Urothelium cell line (cell line): ENCODE results near the gene PNPLA8.
"Not testable (repeated sequence)": the region's sequence is repeated elsewhere in the genome, so short reads cannot be mapped to it uniquely, and the experiment has no call there.

ENCODE experiments used
- DNase-seq: peaks from one replicate; pipeline ENCODE4 v3.0.0; 2011; ENCODE audit warnings: low spot score, mixed read lengths
- FAIRE-seq: peaks from 2 replicates; lab custom pipeline; 2011; peaks lifted over from hg19 to GRCh38; lab: Jason Lieb, UNC

Gene PNPLA8

DNA sequence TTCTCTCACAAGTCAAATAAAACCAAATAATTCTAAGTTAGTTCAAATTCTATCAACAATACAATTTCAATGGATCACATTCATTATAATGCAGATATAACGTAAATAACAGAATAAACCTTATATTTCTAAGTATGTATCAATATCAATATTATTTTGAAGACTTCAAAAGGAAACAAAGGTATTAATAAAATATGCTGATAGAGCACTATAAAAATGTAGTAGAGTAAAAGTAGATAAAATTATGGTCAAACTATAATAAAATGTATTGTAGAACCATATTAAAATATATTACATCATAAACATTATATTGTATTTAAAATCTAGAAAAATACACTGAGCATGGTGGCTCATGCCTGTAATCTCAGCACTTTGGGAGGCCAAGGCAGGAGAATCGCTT, 46.2 kb downstream of the PNPLA8 start:
- no peak for FAIRE-seq
- DNase-seq, result no peak

- FAIRE-seq, result no peak
These were observed 46.8 kb downstream of the PNPLA8 start for GRCh38 chr7:108479118-108479517.

DNA sequence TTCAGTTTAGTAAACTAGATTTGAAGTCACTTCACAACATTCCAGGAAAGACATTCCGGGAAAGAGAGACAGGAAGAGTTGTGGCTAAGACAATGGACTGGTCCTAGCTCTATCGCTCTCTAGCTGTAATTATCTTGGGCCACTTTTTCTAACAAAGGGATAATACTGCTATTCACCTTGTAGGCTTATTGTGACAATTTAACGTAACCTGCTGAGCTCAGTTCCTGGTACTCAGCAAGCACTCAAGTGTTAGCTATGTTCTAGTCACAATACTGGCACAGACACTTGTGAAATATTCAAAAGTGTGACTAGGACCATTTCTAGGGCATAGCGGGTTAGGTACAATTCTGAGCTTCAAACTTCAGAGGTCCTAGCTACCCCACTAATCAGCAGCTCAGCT, 57.7 kb downstream of the PNPLA8 start:
- FAIRE-seq (no peak), DNase-seq (no peak)

More at GRCh38 chr7:108479118-108479517, 46.8 kb downstream of the PNPLA8 start:
- DNase-seq, result no peak

GRCh38 chr7:108467391-108467790, 58.5 kb downstream of the PNPLA8 start:
- FAIRE-seq (no peak), DNase-seq (no peak)

- FAIRE-seq, DNase-seq: not testable (repeated sequence)
These were observed 59.6 kb downstream of the PNPLA8 start for GRCh38 chr7:108466322-108466721.

DNA sequence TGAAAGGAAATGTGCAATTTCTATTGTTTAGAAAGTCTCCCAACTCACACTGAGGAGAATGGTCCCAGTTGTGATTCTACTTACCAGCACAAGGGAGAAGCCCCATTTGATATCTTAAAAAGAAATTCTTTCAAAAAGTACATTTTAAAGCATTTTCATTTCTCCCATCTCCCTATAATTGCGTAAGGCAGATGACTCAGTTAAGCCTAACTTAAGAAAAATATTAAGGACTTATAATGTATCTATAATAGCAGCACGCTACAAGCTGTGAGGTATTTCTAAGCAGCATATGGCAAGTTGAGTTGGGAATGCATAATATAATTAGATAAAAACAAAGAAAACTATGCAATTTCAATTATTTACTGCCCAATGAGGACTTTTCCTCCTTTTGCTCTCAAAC, 61.2 kb downstream of the PNPLA8 start:
- no peak for FAIRE-seq

DNA sequence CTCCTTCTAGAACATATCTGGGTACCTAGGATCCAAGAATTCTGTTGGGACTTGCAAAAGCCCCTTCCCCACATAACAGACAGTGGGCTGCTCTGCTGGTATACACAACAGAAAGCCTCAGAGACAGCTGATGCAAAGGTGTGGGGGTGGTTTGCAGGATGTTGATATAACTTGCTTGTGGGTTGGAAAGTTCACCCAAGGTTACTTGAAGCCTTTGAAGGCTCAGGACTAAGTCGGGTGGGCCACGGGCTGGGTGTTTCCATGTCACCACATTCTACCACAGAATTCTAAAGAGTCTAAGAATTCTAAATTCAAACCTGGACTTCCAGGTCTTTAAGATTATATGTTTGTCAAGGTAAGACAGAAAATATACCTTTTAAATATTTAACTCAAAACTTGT, 62.3 kb downstream of the PNPLA8 start:
- DNase-seq (no peak), FAIRE-seq (no peak)

More for the DNA sequence above, 61.2 kb downstream of the PNPLA8 start:
- no peak for DNase-seq

DNA sequence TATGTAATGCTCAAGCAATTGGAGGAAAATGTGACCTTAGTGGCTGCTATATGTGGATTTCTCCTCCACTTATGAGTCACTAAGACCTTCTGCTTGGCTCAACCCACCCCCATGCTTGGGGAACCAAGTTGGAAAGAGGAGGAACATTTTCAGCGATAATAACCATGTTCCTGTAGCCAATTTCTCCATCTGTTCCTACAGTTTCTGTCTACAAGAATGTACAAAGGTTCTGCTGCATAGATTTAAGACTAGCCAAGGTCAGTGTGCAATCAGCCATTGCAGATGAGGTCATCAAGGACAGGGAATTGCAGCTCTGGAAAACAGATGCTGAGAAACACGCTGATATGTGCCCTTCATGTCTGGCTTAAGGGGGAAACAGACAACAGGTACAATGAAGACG, 64.1 kb downstream of the PNPLA8 start:
- FAIRE-seq (no peak), DNase-seq (no peak)

DNA sequence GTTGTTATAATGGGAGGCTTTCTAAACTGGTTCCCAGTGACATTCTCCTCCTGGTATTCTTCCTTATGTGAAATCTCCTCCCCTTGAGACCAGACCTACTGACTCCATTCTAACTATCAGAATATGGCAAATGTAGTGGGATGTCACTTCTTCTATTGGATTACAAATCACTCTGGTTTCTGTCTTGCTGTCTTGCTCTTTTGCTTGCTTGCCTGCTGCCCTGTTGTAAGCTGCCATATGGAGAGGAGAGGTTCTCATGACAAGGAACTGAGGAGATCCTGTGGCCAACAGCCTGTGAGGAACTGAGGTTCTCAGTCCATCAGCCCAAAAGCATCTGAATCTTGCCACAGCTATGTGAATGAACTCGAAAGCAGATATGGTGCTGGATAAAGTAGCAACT, 65.0 kb downstream of the PNPLA8 start:
- FAIRE-seq (no peak), DNase-seq (no peak)

GRCh38 chr7:108459922-108460551, 65.9 kb downstream of the PNPLA8 start:
- FAIRE-seq, result no peak
- peak; percentile 56 for DNase-seq

- no peak for FAIRE-seq
- DNase-seq, result no peak
These were observed 68.1 kb downstream of the PNPLA8 start for GRCh38 chr7:108457871-108458270.

GRCh38 chr7:108456845-108457540, 68.9 kb downstream of the PNPLA8 start:
- DNase-seq (no peak), FAIRE-seq (no peak)

DNA sequence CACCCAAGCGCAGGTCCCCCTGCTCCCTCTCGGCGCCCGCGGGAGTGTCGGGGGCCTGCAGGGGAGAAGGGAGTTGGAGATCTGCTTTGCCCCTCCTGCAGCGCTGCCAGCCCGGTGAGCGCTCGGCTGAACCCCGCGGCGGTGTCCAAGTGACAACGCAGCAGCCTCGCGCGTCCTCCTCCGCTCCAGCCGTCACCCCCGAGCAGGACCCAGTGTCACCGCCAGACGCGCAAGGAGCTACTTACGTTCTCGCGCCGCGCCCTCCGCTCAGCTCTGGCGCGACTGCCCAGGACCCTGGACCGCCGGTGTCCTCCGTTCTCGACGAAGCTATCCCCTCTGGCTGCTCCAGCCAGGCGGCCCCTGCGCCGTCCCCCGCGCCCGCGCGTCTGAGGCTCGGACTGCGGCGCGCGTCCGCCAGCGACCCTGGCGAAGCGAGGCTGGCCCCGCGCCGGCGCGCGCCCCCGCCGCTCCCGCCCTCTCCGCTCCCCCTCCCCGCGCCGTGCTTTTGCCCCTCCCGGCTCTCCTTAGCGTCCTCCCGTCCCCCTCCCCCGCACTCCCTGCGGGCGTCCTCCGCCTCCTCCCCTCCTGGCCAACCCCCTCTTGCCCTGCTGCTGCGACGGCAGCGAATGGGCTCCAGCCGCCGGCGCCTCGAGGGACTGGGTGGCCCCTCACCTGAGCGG, 69.8 kb downstream of the PNPLA8 start, which contains the start of gene NRCAM:
Gene NRCAM (minus strand): TSS at position 439 of the 680 bp plus-strand sequence. CDS start 216,372 bp downstream, outside the sequence.
- DNase-seq (peak; percentile 79), FAIRE-seq (no peak)

- DNase-seq, result no peak
These were observed 70.4 kb downstream of the PNPLA8 start for GRCh38 chr7:108455551-108455997.

GRCh38 chr7:108454674-108455550, 71.0 kb downstream of the PNPLA8 start:
- FAIRE-seq (no peak), DNase-seq (no peak)

More at GRCh38 chr7:108455551-108455997, 70.4 kb downstream of the PNPLA8 start:
- no peak for FAIRE-seq

DNA sequence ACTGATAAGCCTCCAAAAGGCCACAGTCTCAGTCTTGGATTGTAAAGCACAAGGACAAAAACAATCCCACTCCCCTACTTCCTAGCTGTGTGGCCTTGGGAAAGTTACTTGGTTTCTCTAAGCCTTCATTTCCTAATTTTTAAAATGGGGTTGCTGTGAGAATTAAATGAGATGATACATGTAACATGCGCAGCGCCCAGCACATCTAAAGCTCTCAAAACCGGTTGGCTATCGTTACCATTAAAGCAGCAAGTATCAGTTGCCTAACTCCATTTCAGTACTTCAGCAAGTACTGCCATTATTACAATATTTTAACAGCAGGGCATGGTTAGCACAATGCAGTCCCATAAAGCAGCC, 71.6 kb downstream of the PNPLA8 start:
- FAIRE-seq (no peak), DNase-seq (no peak)

DNA sequence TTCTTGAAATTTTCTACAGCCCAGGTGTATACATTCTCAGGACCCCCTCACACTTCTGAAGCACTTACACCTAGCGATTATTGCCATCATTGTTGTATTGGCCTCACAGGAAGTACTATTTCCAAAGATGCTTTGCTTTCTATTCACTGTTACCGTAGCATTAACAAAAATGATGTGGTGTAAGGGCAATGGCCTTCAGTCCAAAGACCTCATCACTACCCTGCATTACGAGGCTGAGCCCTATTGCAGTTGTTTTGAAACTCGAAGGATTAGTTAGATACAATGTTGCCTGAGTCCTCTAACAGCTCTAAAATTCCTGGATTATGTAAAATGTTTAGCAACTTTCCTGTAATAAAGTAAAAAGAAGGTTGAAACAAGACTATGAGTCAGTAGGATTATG, 72.6 kb downstream of the PNPLA8 start:
- peak; percentile 23 for FAIRE-seq
- DNase-seq, result no peak

- DNase-seq, result peak; percentile 51
- FAIRE-seq, result no peak
These were observed 73.2 kb downstream of the PNPLA8 start for GRCh38 chr7:108452707-108453106.

DNA sequence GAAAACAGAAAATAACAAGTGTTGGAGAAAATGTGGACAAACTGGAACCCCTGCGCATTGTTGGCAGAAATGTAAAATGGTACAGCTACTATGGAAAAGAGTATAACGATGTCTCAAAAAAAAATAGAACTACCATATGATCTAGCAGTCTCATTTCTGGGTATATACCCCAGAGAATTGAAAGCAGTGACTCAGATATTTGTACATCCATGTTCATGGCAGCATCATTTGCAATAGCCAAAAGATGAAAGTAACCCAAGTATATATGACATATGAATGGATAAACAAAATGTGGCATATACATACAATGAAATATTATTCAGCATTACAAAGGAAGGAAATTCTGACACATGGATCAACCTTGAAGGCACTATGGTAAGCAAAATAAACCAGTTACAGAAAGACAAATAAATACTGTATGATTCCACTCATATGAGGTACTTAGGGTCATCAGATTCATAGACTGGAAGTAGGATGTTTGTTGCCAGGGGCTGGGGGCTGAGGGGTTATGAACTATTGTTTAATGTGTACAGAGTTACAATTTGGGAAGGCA, 74.6 kb downstream of the PNPLA8 start:
- DNase-seq, result no peak

DNA sequence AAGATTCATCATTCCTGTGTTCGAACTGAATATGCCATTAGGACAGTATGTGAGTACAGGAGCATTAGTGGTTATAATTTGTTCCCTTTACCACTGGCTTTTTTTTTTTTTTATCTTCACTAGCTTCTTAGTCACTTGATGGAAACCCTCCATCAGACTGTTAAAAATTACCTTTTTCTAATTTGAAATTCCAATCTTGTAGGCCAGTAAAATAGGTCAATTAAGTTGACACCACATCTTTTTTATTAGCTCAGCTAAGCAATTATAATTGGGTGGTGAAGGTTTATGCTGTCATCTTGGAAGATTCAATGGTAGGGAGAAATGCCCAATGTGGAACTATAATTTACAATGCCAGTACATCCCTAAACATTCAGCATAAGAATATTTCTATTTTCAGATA, 75.8 kb downstream of the PNPLA8 start:
- no peak for FAIRE-seq
- no peak for DNase-seq

More for the DNA sequence above, 74.6 kb downstream of the PNPLA8 start:
- FAIRE-seq, result no peak
